Measurements from ENCODE around the gene HMCN1. TPM values are rescaled to one million over a fixed set of nuclear protein-coding genes. Genes with fewer than 3 reads are reported as not detected.

Gene HMCN1
- total and polyA plus RNA-seq, 2 experiments from 2014 or later, result 1.6 to 8.7 TPM

DNA sequence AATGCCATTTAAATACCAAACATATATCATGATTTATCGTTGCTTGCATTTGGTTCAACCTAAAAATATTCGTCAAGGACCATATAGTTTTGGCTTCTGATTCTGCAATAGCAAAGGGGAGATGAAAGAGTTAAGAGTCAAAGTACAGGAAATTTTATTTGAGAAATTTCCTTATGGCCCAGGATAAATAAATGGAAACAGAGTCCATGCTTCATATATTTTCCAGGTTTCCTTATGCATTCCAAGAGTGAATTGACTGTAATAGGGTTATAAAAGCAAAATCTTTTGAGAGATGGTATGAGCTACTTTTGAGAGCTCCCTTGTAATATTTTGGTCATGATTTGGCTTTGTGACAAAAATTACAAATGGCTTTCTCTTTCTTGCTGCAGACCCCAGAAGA is 140.1 kb downstream of the HMCN1 start (continued):
- TF ChIP-seq, protein P1, sequence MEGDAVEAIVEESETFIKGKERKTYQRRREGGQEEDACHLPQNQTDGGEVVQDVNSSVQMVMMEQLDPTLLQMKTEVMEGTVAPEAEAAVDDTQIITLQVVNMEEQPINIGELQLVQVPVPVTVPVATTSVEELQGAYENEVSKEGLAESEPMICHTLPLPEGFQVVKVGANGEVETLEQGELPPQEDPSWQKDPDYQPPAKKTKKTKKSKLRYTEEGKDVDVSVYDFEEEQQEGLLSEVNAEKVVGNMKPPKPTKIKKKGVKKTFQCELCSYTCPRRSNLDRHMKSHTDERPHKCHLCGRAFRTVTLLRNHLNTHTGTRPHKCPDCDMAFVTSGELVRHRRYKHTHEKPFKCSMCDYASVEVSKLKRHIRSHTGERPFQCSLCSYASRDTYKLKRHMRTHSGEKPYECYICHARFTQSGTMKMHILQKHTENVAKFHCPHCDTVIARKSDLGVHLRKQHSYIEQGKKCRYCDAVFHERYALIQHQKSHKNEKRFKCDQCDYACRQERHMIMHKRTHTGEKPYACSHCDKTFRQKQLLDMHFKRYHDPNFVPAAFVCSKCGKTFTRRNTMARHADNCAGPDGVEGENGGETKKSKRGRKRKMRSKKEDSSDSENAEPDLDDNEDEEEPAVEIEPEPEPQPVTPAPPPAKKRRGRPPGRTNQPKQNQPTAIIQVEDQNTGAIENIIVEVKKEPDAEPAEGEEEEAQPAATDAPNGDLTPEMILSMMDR (conservative IDR thresholded peaks at IDR 0.05; ENCODE audit: low read depth in 2 of 2), result no peak
- TF ChIP-seq STAT1 (IDR thresholded peaks at IDR 0.05; ENCODE audit: unreplicated experiment) (no peak), POLR2AphosphoS5 (IDR thresholded peaks at IDR 0.05; ENCODE audit: low read depth) (no peak)

DNA sequence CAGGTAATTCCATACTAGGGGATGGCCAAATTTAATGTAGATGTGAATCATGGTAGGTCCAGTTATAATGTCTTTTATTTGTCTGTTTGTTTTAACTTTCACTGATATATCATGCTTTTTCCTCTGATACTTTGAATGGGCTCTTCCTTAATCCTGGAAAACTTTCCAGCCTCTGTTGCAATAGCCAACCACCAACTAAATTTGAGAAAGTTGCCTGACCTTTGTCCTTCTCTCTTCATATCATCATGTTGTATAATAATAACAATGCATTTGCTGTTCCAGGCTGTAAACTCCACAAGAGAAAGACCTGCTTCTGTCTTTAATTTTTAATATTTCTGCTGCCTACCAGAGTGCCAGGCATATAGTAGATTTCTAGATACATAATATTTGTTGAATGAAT is 146.1 kb downstream of the HMCN1 start:
- no peak for DNase-seq (ENCODE audit: low spot score)
- Histone ChIP-seq H3K4me3 (no peak overlapping the region), H3K79me2 (replicated peaks; ENCODE audit: insufficient read depth) (no peaks in the 10 kb centered on the region), H3K36me3 (ENCODE audit: insufficient read depth) (no peaks in the 10 kb centered on the region), H3F3A (replicated peaks; ENCODE audit: low read depth) (no peaks in the 10 kb centered on the region), H4K20me1 (replicated peaks; ENCODE audit: insufficient read depth) (no peaks in the 10 kb centered on the region), H3K27ac (ENCODE audit: low read depth) (no peak overlapping the region), H3K4me1 (ENCODE audit: insufficient read depth) (no peaks in the 10 kb centered on the region), H3K27me3 (ENCODE audit: insufficient read depth) (no peaks in the 10 kb centered on the region), H2AFZ (no peak overlapping the region), H3K4me2 (no peak overlapping the region), H3K9me2 (ENCODE audit: insufficient read depth) (0 out of 2 replicates have a peak, but pooled peaks cover 3% of the 10 kb centered on the region)
- Mint-ChIP-seq H3K9me3 (peaks cover 14% of the 10 kb centered on the region), H3K4me3 (no peak overlapping the region), H3K4me1 (peaks cover 3% of the 10 kb centered on the region; the same call in 1 of the 3 replicates), H3K27ac (no peak overlapping the region), H3K27me3 (ENCODE audit: insufficient read depth, low read depth, poor library complexity) (no peaks in the 10 kb centered on the region), H3K36me3 (ENCODE audit: low read depth) (peaks cover 17% of the 10 kb centered on the region; the same call in 2 of the 3 replicates)
- no peak for TF ChIP-seq NANOG (IDR thresholded peaks at IDR 0.05; ENCODE audit: borderline replicate concordance)
- no peak for ATAC-seq

DNA sequence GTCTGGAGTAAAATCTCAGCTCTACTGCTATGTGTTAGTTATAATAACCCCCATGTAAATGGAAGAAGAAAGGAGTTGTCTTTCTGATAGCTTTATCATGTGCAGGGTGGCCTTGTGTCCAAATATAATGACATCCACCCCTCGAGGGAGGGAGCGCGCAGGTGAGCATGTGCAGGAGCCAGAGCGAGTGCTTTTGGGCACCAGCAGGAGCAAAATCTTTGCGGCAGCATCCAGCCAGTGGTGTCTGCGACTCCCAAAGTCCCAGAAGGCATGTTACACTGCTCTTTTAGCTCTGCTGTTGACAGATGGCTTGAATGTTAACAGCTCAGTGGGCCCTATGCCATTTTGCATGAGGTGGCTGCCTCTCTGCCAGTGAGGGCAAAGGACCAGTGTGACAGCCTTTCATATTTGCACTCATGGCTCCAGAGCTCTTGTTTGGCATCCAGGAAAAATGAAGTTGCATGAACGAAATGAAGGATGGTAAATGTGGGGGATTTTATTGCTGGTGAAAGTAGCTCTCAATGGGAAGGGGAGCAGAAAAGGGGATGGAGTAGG is 146.7 kb downstream of the HMCN1 start:
- no peaks in the 10 kb centered on the region for H4K20me1 ChIP-seq (replicated peaks; ENCODE audit: insufficient read depth)
- Mint-ChIP-seq H3K27me3 (ENCODE audit: insufficient read depth, low read depth, poor library complexity) (no peaks in the 10 kb centered on the region), H3K4me1 (peaks cover 3% of the 10 kb centered on the region; the same call in 1 of the 3 replicates), H3K27ac (no peak overlapping the region), H3K9me3 (peaks cover 14% of the 10 kb centered on the region), H3K4me3 (no peak overlapping the region), H3K36me3 (ENCODE audit: low read depth) (peaks cover 17% of the 10 kb centered on the region; the same call in 2 of the 3 replicates)
- ATAC-seq (no peak), DNase-seq (ENCODE audit: low spot score) (no peak)
- H3F3A ChIP-seq (replicated peaks; ENCODE audit: low read depth), result no peaks in the 10 kb centered on the region
- H2AFZ ChIP-seq, result no peak overlapping the region
- H3K4me3 ChIP-seq, result no peak overlapping the region
- no peak overlapping the region for H3K4me2 ChIP-seq
- H3K9me2 ChIP-seq (ENCODE audit: insufficient read depth), result 0 out of 2 replicates have a peak, but pooled peaks cover 3% of the 10 kb centered on the region
- TF ChIP-seq ZNF114 (CRISPR knock-in tag; IDR thresholded peaks at IDR 0.05), result no peak
- TF ChIP-seq, protein P2, sequence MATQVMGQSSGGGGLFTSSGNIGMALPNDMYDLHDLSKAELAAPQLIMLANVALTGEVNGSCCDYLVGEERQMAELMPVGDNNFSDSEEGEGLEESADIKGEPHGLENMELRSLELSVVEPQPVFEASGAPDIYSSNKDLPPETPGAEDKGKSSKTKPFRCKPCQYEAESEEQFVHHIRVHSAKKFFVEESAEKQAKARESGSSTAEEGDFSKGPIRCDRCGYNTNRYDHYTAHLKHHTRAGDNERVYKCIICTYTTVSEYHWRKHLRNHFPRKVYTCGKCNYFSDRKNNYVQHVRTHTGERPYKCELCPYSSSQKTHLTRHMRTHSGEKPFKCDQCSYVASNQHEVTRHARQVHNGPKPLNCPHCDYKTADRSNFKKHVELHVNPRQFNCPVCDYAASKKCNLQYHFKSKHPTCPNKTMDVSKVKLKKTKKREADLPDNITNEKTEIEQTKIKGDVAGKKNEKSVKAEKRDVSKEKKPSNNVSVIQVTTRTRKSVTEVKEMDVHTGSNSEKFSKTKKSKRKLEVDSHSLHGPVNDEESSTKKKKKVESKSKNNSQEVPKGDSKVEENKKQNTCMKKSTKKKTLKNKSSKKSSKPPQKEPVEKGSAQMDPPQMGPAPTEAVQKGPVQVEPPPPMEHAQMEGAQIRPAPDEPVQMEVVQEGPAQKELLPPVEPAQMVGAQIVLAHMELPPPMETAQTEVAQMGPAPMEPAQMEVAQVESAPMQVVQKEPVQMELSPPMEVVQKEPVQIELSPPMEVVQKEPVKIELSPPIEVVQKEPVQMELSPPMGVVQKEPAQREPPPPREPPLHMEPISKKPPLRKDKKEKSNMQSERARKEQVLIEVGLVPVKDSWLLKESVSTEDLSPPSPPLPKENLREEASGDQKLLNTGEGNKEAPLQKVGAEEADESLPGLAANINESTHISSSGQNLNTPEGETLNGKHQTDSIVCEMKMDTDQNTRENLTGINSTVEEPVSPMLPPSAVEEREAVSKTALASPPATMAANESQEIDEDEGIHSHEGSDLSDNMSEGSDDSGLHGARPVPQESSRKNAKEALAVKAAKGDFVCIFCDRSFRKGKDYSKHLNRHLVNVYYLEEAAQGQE (IDR thresholded peaks at IDR 0.05; ENCODE audit: unreplicated experiment), result no peak
- TF ChIP-seq, protein P1 (conservative IDR thresholded peaks at IDR 0.05; ENCODE audit: low read depth in 2 of 2), result no peak
- no peaks in the 10 kb centered on the region for H3K79me2 ChIP-seq (replicated peaks; ENCODE audit: insufficient read depth)
- no peaks in the 10 kb centered on the region for H3K27me3 ChIP-seq (ENCODE audit: insufficient read depth)
- H3K36me3 ChIP-seq (ENCODE audit: insufficient read depth), result no peaks in the 10 kb centered on the region
- no peaks in the 10 kb centered on the region for H3K4me1 ChIP-seq (ENCODE audit: insufficient read depth)
- no peak overlapping the region for H3K27ac ChIP-seq (ENCODE audit: low read depth)
